ENCODE data around the gene WASHC1.
"Not testable (repeated sequence)": the region's sequence is repeated elsewhere in the genome, so short reads cannot be mapped to it uniquely, and the experiment has no call there.

The WASHC1 gene

DNA sequence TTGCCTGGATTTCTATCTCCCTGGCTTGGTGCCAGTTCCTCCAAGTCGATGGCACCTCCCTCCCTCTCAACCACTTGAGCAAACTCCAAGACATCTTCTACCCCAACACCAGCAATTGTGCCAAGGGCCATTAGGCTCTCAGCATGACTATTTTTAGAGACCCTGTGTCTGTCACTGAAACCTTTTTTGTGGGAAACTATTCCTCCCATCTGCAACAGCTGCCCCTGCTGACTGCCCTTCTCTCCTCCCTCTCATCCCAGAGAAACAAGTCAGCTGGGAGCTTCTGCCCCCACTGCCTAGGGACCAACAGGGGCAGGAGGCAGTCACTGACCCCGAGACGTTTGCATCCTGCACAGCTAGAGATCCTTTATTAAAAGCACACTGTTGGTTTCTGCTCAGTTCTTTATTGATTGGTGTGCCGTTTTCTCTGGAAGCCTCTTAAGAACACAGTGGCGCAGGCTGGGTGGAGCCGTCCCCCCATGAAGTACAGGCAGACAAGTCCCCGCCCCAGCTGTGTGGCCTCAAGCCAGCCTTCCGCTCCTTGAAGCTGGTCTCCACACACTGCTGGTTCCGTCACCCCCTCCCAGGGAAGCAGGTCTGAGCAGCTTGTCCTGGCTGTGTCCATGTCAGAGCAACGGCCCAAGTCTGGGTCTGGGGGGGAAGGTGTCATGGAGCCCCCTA lies 15.0 kb downstream of the WASHC1 start:
- not testable (repeated sequence) for DNase-seq (ENCODE audit: low spot score)

DNA sequence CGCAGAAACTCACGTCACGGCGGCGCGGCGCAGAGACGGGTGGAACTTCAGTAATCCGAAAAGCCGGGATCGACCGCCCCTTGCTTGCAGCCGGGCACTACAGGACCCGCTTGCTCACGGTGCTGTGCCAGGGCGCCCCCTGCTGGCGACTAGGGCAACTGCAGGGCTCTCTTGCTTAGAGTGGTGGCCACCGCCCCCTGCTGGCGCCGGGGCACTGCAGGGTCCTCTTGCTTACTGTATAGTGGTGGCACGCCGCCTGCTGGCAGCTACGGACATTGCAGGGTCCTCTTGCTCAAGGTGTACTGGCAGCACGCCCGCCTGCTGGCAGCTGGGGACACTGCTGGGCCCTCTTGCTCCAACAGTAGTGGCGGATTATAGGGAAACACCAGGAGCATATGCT lies 18.1 kb downstream of the WASHC1 start:
- DNase-seq (ENCODE audit: low spot score): not testable (repeated sequence)

DNA sequence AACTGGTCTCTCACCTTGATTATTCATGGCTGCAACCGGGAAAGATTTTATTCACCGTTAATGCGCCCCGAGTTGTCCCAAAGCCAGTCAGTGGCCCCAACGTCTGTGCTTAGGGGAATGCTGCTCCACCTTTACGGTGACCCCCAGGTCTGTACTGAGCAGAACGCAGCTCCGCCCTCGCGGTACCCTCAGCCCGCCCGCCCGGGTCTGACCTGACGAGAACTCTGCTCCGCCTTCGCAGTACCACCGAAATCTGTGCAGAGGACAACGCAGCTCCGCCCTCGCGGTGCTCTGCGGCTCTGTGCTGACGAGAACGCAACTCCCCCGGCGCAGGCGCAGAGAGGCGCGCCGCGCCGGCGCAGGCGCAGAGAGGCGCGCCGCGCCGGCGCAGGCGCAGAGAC lies 18.6 kb downstream of the WASHC1 start:
- DNase-seq (ENCODE audit: low spot score): not testable (repeated sequence)

DNA sequence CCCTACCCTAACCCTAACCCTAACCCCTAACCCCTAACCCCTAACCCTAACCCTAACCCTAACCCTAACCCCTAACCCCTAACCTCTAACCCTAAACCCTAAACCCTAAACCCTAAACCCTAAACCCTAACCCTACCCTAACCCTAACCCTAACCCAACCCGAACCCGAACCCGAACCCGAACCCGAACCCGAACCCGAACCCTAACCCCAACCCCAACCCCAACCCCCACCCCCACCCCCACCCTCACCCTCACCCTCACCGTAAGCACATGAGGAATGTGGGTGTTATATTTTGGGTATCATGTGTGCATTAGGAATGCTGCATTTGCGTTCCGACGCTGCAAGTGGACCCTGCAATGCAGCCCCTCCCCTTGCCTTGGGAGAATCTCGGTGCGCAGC lies 19.0 kb downstream of the WASHC1 start:
- not testable (repeated sequence) for DNase-seq (ENCODE audit: low spot score)
